Mesenchymal stem cell (in vitro differentiated cells and primary cell): Measurements from ENCODE around the gene PITPNM3. TPM values are rescaled to one million over a fixed set of nuclear protein-coding genes. Genes with fewer than 3 reads are reported as not detected.
A peak's percentile ranks its signal among the peaks of the same experiment; 100 is the strongest.

Experiments used
- DNase-seq: peaks from one replicate; pipeline ENCODE4 v3.0.0-alpha.2; 2013
- H2AFZ ChIP-seq: one replicate; pipeline ENCODE4 v1.6.1; 2013; ENCODE audit warnings: low read depth, mild to moderate bottlenecking, control low read depth, inconsistent platforms, low read length, moderate library complexity
- H2AK5ac ChIP-seq: 2 replicates; pipeline ENCODE4 v1.6.1; 2013; ENCODE audit warnings: low read length, moderate library complexity, mild to moderate bottlenecking, inconsistent platforms; ENCODE audit not compliant: severe bottlenecking
- H2BK120ac ChIP-seq: one replicate; pipeline ENCODE4 v1.6.1; 2013; ENCODE audit warnings: low read depth, mild to moderate bottlenecking, inconsistent platforms, low read length, moderate library complexity
- H2BK12ac ChIP-seq, 2 experiments: one replicate each; pipeline ENCODE4 v1.6.1; 2013; ENCODE audit warnings: inconsistent platforms in 2 of 2, low read length in 2 of 2, mild to moderate bottlenecking in 2 of 2, moderate library complexity in 2 of 2, control low read depth in 1 of 2
- H2BK15ac ChIP-seq: one replicate; pipeline ENCODE4 v1.6.1; 2013; ENCODE audit warnings: mild to moderate bottlenecking, low read depth, inconsistent platforms; ENCODE audit not compliant: poor library complexity, severe bottlenecking
- H2BK5ac ChIP-seq: 2 replicates; pipeline ENCODE4 v1.6.1; 2013; ENCODE audit warnings: low read depth, mild to moderate bottlenecking, low read length, control low read depth, inconsistent platforms; ENCODE audit not compliant: poor library complexity, severe bottlenecking
- H3K14ac ChIP-seq, 2 experiments: one replicate each; pipeline ENCODE4 v1.6.1; 2013; ENCODE audit warnings: inconsistent platforms in 2 of 2, low read length in 2 of 2, control low read depth in 1 of 2, mild to moderate bottlenecking in 1 of 2, moderate library complexity in 1 of 2
- H3K18ac ChIP-seq, 2 experiments: one replicate each; pipeline ENCODE4 v1.6.1; 2013; ENCODE audit warnings: inconsistent platforms in 2 of 2, low read length in 2 of 2, control low read depth in 1 of 2, low read depth in 1 of 2, mild to moderate bottlenecking in 1 of 2
- H3K23ac ChIP-seq, 2 experiments: one replicate each; pipeline ENCODE4 v1.6.1; 2013; ENCODE audit warnings: inconsistent platforms in 2 of 2, low read length in 2 of 2, mild to moderate bottlenecking in 2 of 2, moderate library complexity in 2 of 2, control low read depth in 1 of 2
- H3K27ac ChIP-seq: 2 replicates; pipeline ENCODE4 v1.5.1; 2013; ENCODE audit warnings: mild to moderate bottlenecking, moderate library complexity, low read length, control low read depth, inconsistent platforms; ENCODE audit not compliant: poor library complexity, severe bottlenecking
- H3K27me3 ChIP-seq, 2 experiments: 2 replicates each; pipeline versions ENCODE4 v1.6.1 to v1.7.0; 2013; ENCODE audit warnings: low read length in 2 of 2, mild to moderate bottlenecking in 2 of 2, moderate library complexity in 2 of 2, control low read depth in 1 of 2, inconsistent platforms in 1 of 2; ENCODE audit not compliant: control insufficient read depth in 1 of 2, insufficient read depth in 1 of 2
- H3K36me3 ChIP-seq, 2 experiments: 2 replicates each; pipeline versions ENCODE4 v1.6.1 to v1.7.0; 2013; ENCODE audit warnings: low read length in 2 of 2, control low read depth in 1 of 2, inconsistent platforms in 1 of 2, low read depth in 1 of 2, mild to moderate bottlenecking in 1 of 2; ENCODE audit not compliant: insufficient read depth in 2 of 2, control insufficient read depth in 1 of 2
- H3K4ac ChIP-seq, 2 experiments: one replicate each; pipeline ENCODE4 v1.6.1; 2013; ENCODE audit warnings: inconsistent platforms in 2 of 2, low read length in 2 of 2, mild to moderate bottlenecking in 2 of 2, moderate library complexity in 2 of 2, control low read depth in 1 of 2, low read depth in 1 of 2
- H3K4me1 ChIP-seq: 2 replicates; pipeline ENCODE4 v1.6.1; 2013; ENCODE audit warnings: low read depth, low read length, control low read depth; ENCODE audit not compliant: control insufficient read depth, insufficient read depth
- H3K4me2 ChIP-seq: 2 replicates; pipeline ENCODE4 v1.6.1; 2013; ENCODE audit warnings: low read length, mild to moderate bottlenecking, inconsistent platforms; ENCODE audit not compliant: poor library complexity, severe bottlenecking
- H3K4me3 ChIP-seq, 2 experiments: 2 replicates each; pipeline versions ENCODE4 v1.5.1 to v1.7.0; 2013; ENCODE audit warnings: low read length in 2 of 2, mild to moderate bottlenecking in 2 of 2, control low read depth in 1 of 2, low read depth in 1 of 2; ENCODE audit not compliant: insufficient read depth in 1 of 2
- H3K79me1 ChIP-seq: replicated peaks from 2 replicates; pipeline ENCODE4 v1.6.1; 2013; ENCODE audit warnings: mild to moderate bottlenecking, control low read depth, low read length, inconsistent platforms; ENCODE audit not compliant: poor library complexity, severe bottlenecking
- H3K9ac ChIP-seq: 2 replicates; pipeline ENCODE4 v1.7.0; 2013; ENCODE audit warnings: mild to moderate bottlenecking, low read length, moderate library complexity
- H3K9me3 ChIP-seq: 2 replicates; pipeline ENCODE4 v1.7.0; 2013; ENCODE audit warnings: mild to moderate bottlenecking, low read length; ENCODE audit not compliant: control insufficient read depth
- H4K8ac ChIP-seq: one replicate; pipeline ENCODE4 v1.6.1; 2013; ENCODE audit warnings: inconsistent platforms, mild to moderate bottlenecking, low read length, moderate library complexity
- H4K91ac ChIP-seq: one replicate; pipeline ENCODE4 v1.6.1; 2013; ENCODE audit warnings: mild to moderate bottlenecking, low read length, inconsistent platforms
- WGBS: methylation state at CpG from one replicate; pipeline ENCODE4 v1.1.7; 2013; ENCODE audit warnings: mixed read lengths; 5-methylcytosine and 5-hydroxymethylcytosine counted together
- polyA plus RNA-seq, 2 experiments: library from polyadenylated mRNA; stranded (reverse); fragments of 200-250 nt; gene quantifications; one replicate each; pipeline ENCODE4 v1.2.3, GENCODE V29; 2013

PITPNM3 gene
- 0.26 TPM for polyA plus RNA-seq (2013, experiment 1 of 2)
- polyA plus RNA-seq (2013, experiment 2 of 2) = 0.25 TPM

- Histone ChIP-seq H2AK5ac (no peak within 1 kb of the TSS), H2BK12ac (no peak within 1 kb of the TSS), H3K27me3 (peaks cover 39 to 64% of the 10 kb centered on the region in 2 experiments), H3K4me1 (peaks cover 19% of the 10 kb centered on the region), H3K4me2 (peak within 1 kb of the TSS; percentile 87), H3K9ac (peak within 1 kb of the TSS; percentile 26), H2BK120ac (peak within 1 kb of the TSS; percentile 50), H3K23ac (peak within 1 kb of the TSS in 1 of 2 experiments; percentile 91), H3K9me3 (no peaks in the 10 kb centered on the region), H3K4me3 (peak within 1 kb of the TSS; percentile 58 to 59), H3K79me1 (no peaks in the 10 kb centered on the region), H2AFZ (no peak within 1 kb of the TSS), H4K8ac (no peak within 1 kb of the TSS), H3K4ac (no peak within 1 kb of the TSS), H3K18ac (no peak within 1 kb of the TSS), H4K91ac (no peak within 1 kb of the TSS), H2BK5ac (no peak within 1 kb of the TSS), H3K14ac (peak within 1 kb of the TSS in 1 of 2 experiments; percentile 50), H3K36me3 (no peaks in the 10 kb centered on the region), H2BK15ac (no peak within 1 kb of the TSS), H3K27ac (no peak within 1 kb of the TSS)
- 3% methylated on average over 51 of the region's 122 CpGs for WGBS
- DNase-seq = peak; percentile 18
These were observed at the start of gene PITPNM3 for GRCh38 chr17:6556121-6557039. Gene PITPNM3 (minus strand): TSS chr17:6556555. CDS start chr17:6556406, 149 bp downstream.

DNA sequence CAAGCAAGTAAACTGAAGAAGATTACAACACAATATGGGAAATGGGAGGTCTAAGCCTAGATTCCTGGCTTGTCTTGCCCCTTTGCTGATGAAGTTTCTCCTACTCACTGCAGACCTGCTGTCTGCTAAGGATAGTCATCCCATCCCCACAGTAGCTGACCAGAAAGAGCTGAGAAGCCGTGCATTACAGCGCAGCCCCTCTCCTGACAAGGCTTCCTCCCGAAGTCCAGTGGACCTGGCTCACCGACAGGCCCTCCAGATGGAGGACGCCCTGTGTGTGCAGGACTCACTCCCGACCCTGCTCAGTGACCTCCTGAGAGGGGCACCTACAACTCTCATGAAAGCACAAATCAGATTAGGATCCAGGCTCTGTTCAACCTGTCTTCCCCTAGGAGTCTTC, 48.8 kb upstream of the PITPNM3 start:
- Histone ChIP-seq H3K9ac (no peak overlapping the region), H3K36me3 (peaks cover 24 to 91% of the 10 kb centered on the region in 2 experiments), H2AK5ac (no peak overlapping the region), H3K79me1 (peaks cover 33% of the 10 kb centered on the region), H3K4me1 (no peaks in the 10 kb centered on the region), H2BK120ac (no peak overlapping the region), H3K27ac (no peak overlapping the region), H3K4me2 (no peak overlapping the region), H4K8ac (no peak overlapping the region), H3K27me3 (no peaks in the 10 kb centered on the region), H3K14ac (no peak overlapping the region), H3K4me3 (no peak overlapping the region), H2AFZ (no peak overlapping the region), H3K23ac (no peak overlapping the region), H2BK12ac (no peak overlapping the region), H3K9me3 (no peaks in the 10 kb centered on the region), H2BK15ac (no peak overlapping the region), H3K18ac (no peak overlapping the region), H2BK5ac (no peak overlapping the region), H3K4ac (no peak overlapping the region), H4K91ac (no peak overlapping the region)
- DNase-seq = no peak
- WGBS = 96% methylated on average over 6 of the region's 6 CpGs

DNA sequence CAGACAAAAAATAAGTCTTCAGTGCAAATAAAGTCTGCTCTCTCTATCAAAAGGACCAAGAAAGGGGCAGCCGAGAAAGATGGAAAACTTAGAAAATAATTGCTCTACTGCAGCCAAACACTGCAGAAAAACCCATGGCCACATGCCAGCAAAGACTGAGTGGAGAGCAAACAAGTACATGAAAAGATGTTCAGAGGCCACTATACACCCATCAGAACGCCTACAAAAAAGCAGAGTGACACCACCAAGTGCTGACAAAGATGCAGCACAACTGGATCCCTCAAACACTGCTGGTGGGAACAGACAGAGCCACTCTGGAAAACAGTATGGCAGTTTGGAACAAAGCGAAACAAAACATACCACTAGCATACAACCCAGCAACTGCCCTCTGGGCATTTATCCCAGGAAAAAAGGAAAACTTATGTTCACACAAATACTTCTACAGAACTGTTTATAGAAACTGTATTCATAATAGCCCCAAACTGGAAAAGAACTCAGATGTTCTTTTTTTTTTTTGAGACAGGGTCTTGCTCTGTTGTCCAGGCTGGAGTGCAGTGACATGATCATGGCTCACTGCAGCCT, 47.5 kb upstream of the PITPNM3 start:
- Histone ChIP-seq H3K4me3 (no peak overlapping the region), H3K4me1 (no peaks in the 10 kb centered on the region), H3K36me3 (peaks cover 22 to 91% of the 10 kb centered on the region in 2 experiments), H4K91ac (no peak overlapping the region), H3K4ac (no peak overlapping the region), H3K18ac (no peak overlapping the region), H2BK120ac (no peak overlapping the region), H3K4me2 (no peak overlapping the region), H2BK12ac (no peak overlapping the region), H3K14ac (no peak overlapping the region), H3K23ac (no peak overlapping the region), H4K8ac (no peak overlapping the region), H2BK5ac (no peak overlapping the region), H3K27ac (no peak overlapping the region), H2BK15ac (no peak overlapping the region), H3K79me1 (peaks cover 29% of the 10 kb centered on the region), H3K27me3 (no peaks in the 10 kb centered on the region), H3K9ac (no peak overlapping the region), H2AK5ac (no peak overlapping the region), H2AFZ (no peak overlapping the region), H3K9me3 (no peaks in the 10 kb centered on the region)
- no peak for DNase-seq
- WGBS = 91% methylated on average over 3 of the region's 3 CpGs

DNA sequence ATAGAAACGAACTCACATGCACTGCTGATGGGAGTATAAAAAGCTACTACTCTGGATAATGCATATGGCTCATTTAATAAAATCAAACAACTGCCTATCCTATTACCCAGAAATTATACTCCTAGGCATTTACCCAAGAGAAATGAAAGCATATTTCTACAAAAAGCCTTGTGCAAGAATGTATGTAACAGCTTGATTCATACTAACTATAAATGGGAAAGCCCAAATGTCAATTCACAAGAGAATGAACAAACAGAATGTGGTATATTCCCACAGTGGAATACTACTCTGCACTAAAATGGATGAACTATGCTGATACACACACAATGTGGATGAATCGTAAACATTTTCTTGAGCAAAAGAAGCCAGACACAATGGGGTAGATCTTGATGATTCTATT, 45.8 kb upstream of the PITPNM3 start:
- Histone ChIP-seq H3K9ac (no peak overlapping the region), H3K4ac (no peak overlapping the region), H3K23ac (no peak overlapping the region), H3K9me3 (no peaks in the 10 kb centered on the region), H3K4me2 (no peak overlapping the region), H2BK120ac (no peak overlapping the region), H4K8ac (no peak overlapping the region), H3K14ac (no peak overlapping the region), H3K79me1 (peaks cover 29% of the 10 kb centered on the region), H2BK12ac (no peak overlapping the region), H3K36me3 (peaks cover 20 to 91% of the 10 kb centered on the region in 2 experiments), H2BK5ac (no peak overlapping the region), H3K27ac (no peak overlapping the region), H3K4me1 (no peaks in the 10 kb centered on the region), H2AK5ac (no peak overlapping the region), H3K4me3 (no peak overlapping the region), H2BK15ac (no peak overlapping the region), H2AFZ (no peak overlapping the region), H3K27me3 (no peaks in the 10 kb centered on the region), H4K91ac (no peak overlapping the region), H3K18ac (no peak overlapping the region)
- 100% methylated on average over 2 of the region's 2 CpGs for WGBS
- DNase-seq = no peak
